Right kidney (tissue), 1 donor: ENCODE results near the gene TSPAN5.
"Not testable (repeated sequence)": the region's sequence is repeated elsewhere in the genome, so short reads cannot be mapped to it uniquely, and the experiment has no call there.

ENCODE experiments used
- DNase-seq: peaks from one replicate; pipeline ENCODE4 v3.0.0-alpha.2; 2016

Gene TSPAN5

DNA sequence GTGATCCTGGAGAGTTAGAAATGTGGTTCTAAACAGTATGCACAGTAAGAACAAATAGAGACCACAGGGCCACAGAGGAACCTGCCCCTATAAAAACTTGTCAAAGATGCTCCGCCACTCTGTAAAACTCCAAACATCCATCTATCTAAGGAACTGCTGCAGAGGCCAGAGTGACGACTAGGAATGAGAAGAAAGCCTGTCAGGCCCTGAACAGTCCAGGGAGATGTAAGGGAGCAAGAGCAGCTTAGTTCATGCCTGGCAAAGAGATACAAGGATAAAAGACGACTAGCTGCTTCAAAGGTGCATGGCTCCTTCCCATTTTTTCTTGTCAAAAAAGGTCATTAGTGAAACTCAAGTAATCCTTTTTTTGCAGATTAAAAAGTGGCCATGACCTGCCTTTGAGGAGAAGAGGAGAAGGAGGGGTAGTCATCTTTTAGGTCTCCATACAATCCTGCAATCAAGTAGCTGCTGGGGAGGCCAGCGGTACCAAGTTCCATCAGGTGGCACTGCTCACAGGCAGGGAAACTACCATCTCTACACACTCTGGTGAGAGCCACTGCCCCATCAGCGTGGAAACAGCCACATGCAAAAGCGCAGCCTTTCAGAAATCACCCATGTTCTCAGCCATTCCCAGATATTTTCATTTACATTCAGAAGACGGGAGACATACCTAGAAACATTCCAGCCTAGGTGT is 162.1 kb downstream of the TSPAN5 start:
- DNase-seq: no peak

DNA sequence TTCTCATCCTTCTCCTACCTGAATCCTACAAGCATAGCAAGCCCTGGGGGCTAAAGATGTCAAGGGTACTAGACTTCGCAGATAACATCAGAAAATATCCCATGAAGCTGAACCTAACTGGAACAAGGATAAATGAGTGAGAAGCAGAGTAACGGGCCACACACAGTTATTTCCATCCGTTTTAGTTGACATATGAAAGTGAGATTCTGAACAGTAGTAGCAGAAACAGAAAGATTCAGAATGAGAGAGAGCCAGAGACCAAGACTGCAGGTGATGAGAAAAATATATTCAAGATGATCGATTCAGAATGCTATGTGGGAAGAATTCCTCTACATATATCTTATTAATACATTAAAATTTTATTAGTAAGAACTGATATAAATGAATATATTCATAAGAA is 165.1 kb downstream of the TSPAN5 start:
- DNase-seq: no peak

DNA sequence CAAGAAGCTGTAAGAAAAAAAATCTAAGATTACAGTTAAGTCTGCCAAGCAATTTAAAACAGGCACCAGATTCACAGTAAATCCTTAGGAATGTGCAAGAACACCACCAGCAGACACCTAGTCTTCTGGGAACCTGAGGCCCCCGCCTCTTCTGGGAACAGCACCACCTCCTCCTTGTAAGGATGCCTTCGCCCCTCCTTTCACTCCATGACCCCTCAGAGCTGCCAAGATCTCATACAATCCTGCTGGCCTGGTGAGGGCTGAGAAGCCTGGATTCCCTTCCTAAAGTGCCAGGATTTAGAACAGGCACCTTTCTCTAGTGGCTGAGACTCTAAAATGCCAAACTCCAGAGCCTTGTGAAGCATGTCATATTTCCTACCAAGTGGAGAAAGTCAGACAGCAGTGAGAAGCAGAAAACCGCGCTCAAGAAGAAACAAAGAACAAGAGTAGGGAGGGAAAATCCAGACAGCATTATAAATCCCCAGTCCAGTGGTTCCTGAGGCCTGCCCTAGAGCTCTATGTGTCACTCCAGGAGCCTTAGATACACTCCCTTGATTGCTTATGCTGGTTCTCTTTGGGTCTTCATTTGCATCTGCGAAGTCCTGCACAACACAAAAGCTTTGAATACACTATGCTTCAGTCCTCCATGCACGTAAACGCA is 166.4 kb downstream of the TSPAN5 start:
- DNase-seq: no peak

DNA sequence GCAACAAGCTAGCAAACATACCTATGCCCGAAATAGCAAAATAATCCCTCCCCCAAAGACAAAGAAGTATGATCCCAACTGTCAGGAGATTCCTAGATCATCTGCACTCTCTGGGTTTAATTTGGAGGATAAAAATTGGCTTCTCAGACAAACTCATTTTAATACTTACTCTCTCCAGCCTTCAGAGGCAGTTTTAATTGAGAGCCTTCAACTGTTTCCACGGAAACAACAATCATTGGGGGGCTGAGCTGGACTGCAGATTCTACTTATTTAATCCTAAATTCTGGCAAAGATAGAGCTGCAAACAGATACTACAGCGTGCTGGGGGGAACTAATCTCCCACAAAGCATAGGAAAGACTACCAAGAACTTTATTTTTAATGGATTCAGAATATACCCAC is 168.2 kb downstream of the TSPAN5 start:
- DNase-seq: no peak

DNA sequence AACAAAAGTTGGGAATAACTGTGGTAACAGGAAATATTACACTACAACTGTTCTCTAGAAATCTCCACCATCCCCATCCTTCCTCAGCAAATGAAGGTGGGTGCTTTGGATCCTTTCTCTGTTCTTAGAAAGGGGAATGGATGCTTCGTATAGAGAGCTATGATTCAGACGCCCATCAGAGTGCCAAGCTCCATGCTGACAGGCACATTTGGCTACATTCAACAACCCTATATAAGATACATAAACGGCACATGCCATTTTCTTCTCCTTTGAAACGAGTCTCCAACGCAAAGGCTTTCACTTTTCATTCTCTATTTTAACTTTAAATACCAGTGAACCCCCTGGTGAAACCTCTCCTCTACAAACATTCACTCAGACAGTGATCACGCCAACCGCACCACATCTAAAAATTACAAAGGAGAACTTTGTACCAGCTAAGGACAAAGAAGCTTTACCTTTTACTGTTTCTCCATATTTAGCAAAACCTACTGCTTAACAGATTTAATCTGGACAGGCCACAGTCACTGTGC is 172.5 kb downstream of the TSPAN5 start:
- no peak for DNase-seq

DNA sequence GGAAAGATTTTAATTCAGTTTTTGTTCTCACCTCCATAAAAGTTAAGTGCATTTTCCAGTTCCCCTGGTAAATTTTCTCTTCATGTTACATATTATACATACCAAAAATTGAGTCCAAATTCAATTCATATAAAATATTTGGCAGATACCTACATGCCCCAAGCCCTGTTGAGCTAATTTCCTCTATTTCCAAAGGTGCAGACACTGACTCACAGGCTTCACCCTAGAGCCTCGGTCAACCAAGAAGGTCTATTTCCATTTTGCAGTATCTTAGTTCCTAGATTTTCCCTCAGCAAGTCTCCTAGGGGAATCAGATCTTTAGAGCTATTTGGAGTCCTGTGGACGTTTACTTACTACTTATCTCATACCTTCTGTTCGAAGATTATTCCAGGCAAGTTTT is 174.4 kb downstream of the TSPAN5 start:
- no peak for DNase-seq

DNA sequence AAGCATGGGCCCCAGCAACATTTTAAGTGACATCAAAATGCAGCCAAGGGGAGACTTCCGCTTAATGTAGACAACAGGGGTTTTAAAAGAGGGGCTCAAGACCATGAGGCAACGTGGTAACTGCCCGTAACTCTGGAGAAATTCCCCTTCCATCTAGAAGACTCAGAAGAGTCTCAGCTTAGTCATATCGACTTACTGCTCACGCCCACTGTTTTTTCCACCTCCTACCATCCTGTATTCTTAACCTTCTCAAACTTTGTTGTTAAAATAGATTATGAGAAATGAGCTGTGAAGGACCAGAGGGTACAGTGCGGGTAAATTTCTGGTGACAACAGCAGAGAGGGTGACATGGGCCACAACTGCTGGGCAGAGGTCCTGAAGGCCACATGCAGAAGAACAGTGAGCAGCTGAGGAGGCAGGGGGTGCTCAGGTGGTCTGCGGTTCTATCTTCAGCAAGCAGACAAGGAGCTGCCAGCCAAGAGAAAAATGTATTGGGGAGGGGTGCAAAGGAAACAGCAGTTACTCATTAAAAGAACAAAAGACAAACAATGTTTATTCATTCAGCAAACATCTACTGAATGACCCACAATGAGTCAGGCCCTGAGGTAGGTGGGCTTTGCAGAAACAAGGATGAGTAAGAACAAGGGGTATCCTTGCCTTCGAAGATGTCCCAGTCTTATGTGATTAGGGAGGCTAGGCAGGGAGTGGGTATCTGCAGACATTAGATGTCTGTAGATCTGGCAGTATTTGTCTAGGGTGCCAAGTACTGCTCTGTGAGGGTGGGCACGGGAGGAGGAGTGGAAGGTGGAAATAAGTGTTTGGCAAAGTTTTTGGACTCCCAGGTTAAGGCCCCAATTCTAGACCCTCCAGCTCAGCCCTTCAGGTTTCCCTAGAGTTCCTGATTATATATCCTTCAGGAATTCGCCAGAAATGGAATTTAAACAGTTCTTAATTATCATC is 175.3 kb downstream of the TSPAN5 start:
- no peak for DNase-seq

DNA sequence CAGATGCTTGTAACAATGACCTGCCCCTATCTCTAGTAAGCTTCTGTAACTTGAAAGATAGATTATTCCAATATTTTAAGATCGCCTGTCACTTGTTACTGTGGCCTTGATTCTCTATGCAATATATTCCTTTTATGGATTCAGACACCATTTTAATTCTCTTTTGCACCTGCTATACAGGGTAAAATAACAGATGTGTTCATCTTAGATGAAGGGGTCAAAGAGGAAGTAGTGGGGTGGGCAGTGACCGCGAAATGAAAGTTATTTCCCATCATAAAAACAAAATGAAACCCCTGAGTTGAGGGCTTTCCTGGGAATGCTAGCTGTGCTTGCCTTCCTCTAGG is 175.9 kb downstream of the TSPAN5 start:
- no peak for DNase-seq

DNA sequence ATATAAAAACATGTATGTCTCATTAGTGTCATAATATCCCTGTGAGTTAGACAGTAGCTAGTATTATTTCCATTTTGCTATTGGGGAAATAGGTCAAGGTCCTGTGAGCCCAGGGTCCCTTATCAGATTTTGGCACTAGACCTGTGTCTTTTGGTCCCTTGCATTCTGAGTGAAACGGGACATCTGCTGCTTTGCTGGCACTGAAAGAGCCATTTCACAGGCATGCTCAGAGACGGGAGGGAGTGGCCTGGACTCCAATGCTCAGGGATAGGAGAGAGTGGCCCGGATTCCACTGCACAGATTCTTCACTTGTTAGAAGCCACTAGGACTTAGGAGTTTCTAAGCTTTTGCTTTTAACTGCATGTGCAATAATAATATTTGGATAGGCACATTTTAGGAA is 177.2 kb downstream of the TSPAN5 start:
- DNase-seq: no peak

DNA sequence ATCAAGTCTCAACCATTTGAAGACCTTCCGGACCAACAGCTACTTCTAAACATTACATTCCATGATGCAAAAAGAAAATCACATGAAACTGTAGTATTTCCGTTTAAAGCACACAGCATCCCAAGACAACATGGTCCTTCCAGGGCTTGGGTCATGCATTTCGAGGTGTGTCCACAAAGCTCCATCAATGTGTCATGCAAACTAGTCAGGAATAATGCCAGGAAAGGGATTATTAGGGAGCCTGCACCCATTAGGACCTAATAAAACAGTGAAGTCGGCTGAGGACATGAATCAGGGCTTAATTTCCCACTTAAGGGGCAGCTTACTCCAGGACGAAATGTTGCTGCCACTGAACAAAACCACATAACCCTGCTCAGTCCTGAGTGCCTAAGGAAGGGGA is 177.9 kb downstream of the TSPAN5 start:
- no peak for DNase-seq

DNA sequence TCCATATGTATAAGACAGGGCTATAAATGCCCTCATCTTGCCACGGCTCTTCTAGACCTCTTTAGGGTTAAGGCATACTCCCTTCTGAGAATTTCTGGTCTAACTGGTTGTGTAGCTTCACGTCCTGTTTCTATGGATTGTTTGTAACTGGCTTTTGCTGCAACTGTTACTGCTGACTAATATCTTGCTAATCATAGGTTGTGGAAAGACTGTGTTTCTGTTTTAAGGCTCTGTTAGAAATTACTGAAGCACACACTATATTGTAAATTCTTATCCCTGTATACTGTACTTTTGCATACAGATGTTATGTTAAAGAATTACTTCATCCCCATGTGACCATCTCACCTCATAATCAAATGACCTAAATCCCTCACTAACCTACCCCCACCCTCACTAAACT is 178.8 kb downstream of the TSPAN5 start:
- not testable (repeated sequence) for DNase-seq

DNA sequence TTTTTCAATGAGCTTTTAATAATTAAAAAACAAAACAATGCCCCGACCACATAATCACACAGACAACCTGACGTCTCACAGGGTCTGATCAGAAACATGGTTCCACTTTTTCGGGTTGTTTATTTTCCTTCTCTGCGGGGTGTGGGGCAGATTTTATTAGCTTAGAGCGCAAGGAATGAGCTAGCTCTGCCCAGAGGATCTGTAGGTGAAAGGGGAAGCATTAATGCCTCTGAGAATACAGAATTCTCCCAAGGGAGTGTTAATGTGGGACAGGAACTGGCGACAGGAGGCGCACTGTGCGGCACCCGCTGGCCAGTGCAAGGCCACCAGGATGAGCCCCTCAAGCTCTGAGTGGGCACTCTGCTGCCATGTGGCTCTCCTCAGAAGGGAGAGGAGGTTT is 181.5 kb downstream of the TSPAN5 start:
- no peak for DNase-seq

DNA sequence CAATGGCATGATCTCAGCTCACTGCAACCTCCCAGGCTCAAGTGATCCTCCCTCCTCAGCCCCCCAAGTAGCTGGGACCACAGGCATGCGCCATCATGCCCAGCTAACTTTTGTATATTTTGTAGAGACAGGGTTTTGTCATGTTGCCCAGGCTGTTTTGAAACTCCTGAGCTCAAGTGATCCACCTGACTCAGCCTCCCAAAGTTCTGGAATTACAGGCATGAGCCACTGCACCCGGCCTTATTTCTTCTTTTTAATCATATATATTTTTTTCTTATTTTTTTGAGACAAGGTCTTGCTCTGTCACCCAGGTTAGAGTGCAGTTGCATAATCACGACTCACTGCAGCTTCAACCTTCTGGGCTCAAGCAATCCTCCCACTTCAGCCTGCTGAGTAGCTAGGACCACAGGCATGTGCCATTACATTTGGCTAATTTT is 184.0 kb downstream of the TSPAN5 start:
- DNase-seq: no peak

DNA sequence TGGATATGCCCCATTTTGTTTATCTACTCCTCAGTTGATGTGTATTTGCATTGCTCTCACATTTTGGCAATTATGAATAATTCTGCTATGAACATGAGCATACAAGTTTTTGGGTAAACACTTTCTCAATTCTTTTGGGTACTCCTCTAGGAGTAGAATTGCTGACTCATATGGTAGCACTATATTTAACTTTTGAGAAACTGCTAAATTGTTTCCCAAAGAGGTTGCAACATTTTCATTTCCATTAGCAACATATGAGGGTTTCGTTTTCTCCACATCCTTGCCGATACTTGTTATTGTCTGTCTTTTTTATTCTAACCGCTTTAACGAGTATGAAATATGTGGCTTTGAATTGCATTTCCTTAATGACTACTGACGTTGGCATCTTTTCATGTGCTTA is 185.4 kb downstream of the TSPAN5 start:
- DNase-seq: no peak

DNA sequence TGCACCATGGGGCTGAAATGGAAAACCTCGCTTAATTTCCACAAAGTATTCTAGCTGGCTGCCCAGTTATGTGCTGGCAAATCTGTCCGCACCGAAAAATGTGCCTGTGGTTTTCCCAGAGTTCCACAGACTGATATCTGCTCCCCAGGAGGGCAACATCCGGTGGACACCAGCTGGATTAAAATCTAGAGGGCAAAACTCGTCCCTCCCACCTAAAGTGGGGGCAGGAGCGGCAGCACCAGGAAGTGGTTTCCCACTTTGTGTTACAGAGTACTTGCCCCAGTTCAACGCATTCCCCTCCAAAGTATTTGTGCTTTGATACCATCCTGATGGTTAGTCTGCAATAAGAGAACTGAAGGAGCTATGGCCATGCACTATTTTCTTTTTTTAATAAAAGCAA is 187.6 kb downstream of the TSPAN5 start:
- DNase-seq: no peak

DNA sequence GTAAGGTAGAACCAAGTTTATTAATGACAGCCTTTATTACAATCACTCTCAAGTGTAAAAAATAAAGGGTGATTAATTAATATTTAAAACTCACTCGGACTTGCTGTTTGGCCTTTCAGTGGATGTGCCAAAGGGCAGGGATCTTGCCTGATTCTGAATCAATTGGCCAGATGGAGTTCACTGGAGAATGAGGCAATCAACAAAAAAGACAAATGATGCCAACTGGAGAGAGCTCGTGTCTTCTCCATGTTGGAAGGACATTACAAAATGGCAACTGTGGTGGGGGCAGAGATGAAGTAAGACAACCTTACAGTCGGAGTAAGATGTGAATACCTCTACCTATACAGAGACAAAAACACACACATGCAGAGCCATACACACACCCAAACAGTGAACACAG is 188.0 kb downstream of the TSPAN5 start:
- DNase-seq: no peak

DNA sequence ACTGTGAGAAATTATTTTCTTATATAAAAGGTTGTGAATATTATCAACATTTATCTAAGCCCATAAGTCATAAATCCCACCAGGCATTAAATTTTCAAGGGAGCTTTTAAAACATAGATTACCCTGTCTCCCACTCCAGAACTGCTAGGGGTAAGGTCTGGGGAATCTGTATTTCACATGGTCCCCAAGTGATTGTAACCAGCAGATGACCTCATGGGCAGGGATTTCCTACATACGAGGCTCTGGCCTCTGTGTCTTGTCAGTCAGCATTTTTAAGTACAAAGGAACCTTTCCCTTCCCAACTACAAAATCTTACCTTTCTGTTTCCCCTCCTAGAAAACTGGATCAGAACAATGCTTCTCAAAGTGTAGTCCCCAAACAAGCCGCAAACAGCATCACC is 188.6 kb downstream of the TSPAN5 start:
- DNase-seq: no peak

DNA sequence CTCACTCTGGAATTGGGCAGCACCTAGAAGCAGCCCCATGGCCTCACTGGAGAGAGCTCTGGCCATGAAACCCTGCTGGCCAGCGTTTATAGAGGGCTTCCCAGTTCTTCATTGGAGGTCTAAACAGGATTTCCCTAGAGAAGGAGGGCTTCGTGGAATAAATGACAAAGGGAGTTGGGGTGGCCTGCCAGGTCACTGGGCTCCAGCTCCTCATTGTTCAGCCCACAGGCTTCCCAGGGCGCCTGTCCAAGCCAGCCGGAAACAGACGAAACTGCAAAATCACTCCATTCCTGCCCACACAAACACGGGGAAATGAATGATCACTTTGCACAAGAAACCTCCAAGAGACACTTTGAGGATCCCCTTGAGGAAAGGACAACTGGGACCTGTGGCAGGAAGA is 189.7 kb downstream of the TSPAN5 start:
- DNase-seq: peak; percentile 17

DNA sequence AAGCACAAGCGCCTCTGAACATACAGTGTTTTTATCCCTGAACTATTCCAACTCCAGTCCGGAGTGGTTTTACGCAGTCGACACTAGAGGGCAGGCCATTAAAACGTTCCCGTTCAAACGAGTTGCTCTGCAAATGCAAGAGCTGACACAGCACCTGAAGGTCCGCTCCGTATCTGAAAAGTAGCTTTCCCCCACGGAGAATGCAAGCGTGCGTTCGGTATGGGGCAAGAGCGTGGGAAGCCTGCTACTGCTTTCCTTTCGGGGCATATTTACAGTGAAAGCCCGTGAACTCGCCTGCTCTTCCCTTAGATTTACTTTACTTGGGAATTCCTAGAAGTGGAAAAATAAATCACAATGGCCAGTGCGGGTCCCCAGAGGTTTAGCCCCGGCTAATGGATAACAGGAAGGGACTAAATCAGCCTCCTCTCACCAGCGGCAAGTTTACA is 190.8 kb downstream of the TSPAN5 start:
- DNase-seq: peak; percentile 77

DNA sequence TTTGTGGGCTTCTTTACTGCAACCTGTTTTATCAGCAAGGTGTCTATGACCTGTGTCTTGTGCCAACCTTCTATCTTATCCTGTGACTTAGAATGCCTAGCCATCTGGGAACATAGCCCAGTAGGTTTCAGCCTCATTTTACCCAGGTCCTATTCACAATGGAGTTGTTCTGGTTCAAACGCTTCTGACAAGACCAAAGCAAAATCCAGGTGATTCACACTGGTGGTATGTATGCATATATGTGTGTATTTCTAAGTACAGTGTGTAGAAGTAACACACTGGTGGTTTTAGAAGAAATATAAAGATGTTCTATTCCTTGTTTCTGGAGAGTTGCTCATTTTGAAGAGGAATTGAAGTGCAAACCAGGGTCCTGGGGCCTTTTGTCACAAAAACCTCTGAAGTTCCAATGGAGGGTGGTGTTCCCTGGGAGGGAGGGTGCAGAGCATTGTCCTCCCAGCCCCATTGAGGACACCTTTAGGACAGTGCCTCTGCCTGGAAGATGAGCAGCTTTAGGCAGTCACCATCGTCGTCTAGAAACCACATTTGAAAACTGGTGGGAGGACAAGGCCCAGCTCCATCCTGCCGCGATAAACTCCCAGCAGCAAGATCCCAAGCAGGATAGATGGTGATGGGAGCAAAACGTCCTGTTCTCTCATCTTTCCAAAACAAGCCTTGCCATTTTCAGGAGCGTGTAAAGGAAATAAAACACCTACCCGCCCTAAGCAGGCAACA is 191.4 kb downstream of the TSPAN5 start:
- DNase-seq: peak; percentile 24

DNA sequence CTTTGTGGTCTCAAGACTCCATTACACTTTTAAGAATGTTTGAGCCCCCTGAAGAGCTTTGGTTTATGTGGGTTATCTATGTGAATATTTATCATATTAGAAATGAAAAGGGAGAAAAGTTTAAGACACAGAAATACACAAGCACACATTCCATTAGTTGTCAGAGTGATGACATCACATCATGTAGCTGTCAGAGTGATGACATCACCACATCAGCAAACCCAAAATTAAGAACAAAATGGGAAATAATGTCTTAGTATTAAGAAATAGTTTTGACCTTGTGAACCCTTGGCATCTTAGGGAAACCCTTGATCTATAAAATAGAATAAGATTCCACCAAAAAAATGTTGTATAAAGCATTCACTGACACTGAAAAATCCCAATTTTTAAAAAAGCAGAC is 195.9 kb downstream of the TSPAN5 start:
- no peak for DNase-seq
